DND-41 (cell line): ENCODE results near the gene UROC1.
A peak's percentile ranks its signal among the peaks of the same experiment; 100 is the strongest.

Source experiments
- ATAC-seq: fragments of 200-7000 bp; cut with Tn5 transposase; 3 replicates; pipeline ENCODE4 v1.9.1; 2021; ENCODE audit warnings: low read depth; ENCODE audit not compliant: insufficient read depth
- DNase-seq: peaks from one replicate; pipeline ENCODE4 v3.0.0-alpha.2; 2020
- H2AFZ ChIP-seq: 2 replicates; pipeline ENCODE4 v1.6.0; 2012; ENCODE audit warnings: low read depth, low read length
- H3K27ac ChIP-seq: 2 replicates; pipeline ENCODE4 v1.5.1; 2012; ENCODE audit warnings: low read length, inconsistent platforms
- H3K27me3 ChIP-seq: fragments of 200-600 bp; sonication (generic); 2 replicates; pipeline ENCODE4 v1.6.0; 2012; ENCODE audit warnings: low read length, mild to moderate bottlenecking, inconsistent platforms; ENCODE audit not compliant: insufficient read depth, poor library complexity
- H3K36me3 ChIP-seq: 2 replicates; pipeline ENCODE4 v1.5.1; 2012; ENCODE audit warnings: low read length, inconsistent platforms; ENCODE audit not compliant: insufficient read depth
- H3K4me1 ChIP-seq: 2 replicates; pipeline ENCODE4 v1.5.1; 2012; ENCODE audit warnings: mild to moderate bottlenecking, low read length; ENCODE audit not compliant: insufficient read depth
- H3K4me2 ChIP-seq: 2 replicates; pipeline ENCODE4 v1.6.0; 2012; ENCODE audit warnings: mild to moderate bottlenecking, moderate library complexity, low read length, inconsistent platforms; ENCODE audit not compliant: insufficient read depth
- H3K4me3 ChIP-seq, 2 experiments: fragments of 200-600 bp in 1 of 2; shearing (Covaris generic) in 1 of 2; 2 replicates each; pipeline ENCODE4 v1.5.1; 2012 to 2016; ENCODE audit warnings: inconsistent platforms in 2 of 2, low read length in 2 of 2, mild to moderate bottlenecking in 2 of 2, low read depth in 1 of 2, moderate library complexity in 1 of 2
- H3K79me2 ChIP-seq: 2 replicates; pipeline ENCODE4 v1.6.0; 2012; ENCODE audit warnings: low read length, inconsistent platforms; ENCODE audit not compliant: insufficient read depth
- H3K9ac ChIP-seq: 2 replicates; pipeline ENCODE4 v1.6.0; 2012; ENCODE audit warnings: low read depth, mild to moderate bottlenecking, inconsistent platforms, low read length, moderate library complexity
- H3K9me3 ChIP-seq: 2 replicates; pipeline ENCODE4 v1.5.1; 2012; ENCODE audit warnings: low read length, moderate library complexity, mild to moderate bottlenecking, inconsistent platforms; ENCODE audit not compliant: insufficient read depth, severe bottlenecking
- H4K20me1 ChIP-seq: 2 replicates; pipeline ENCODE4 v1.6.0; 2012; ENCODE audit warnings: low read length; ENCODE audit not compliant: insufficient read depth
- CTCF ChIP-seq: IDR thresholded peaks from 2 replicates; pipeline ENCODE4 v1.5.1; 2012; ENCODE audit warnings: borderline replicate concordance, low read length, moderate library complexity, mild to moderate bottlenecking; ENCODE audit not compliant: poor library complexity, severe bottlenecking; ENCODE audit errors: extremely low read depth
- EZH2 ChIP-seq: IDR thresholded peaks from 3 replicates; pipeline ENCODE4 v1.6.1; 2012; ENCODE audit warnings: borderline replicate concordance, low read depth, mild to moderate bottlenecking, moderate library complexity, low read length, inconsistent platforms; ENCODE audit not compliant: severe bottlenecking

The UROC1 gene

GRCh38 chr3:126496894-126497850 is 20.4 kb downstream of the UROC1 start:
- Histone ChIP-seq H3K27me3 (peaks cover 3% of the 10 kb centered on the region), H2AFZ (no peak overlapping the region), H3K27ac (peak overlapping the region; percentile 62), H3K9me3 (no peaks in the 10 kb centered on the region), H3K36me3 (no peaks in the 10 kb centered on the region), H3K9ac (no peak overlapping the region; the same call in 1 of the 2 replicates), H3K4me3 (no peak overlapping the region), H3K4me1 (peaks cover 71% of the 10 kb centered on the region), H3K4me2 (no peak overlapping the region), H3K79me2 (no peaks in the 10 kb centered on the region), H4K20me1 (0 out of 2 replicates have a peak, but pooled peaks cover 4% of the 10 kb centered on the region)
- no peak for TF ChIP-seq CTCF
- no peak for TF ChIP-seq EZH2
- ATAC-seq (peak; percentile 18; the same call in 1 of the 3 replicates), DNase-seq (peak; percentile 35)

DNA sequence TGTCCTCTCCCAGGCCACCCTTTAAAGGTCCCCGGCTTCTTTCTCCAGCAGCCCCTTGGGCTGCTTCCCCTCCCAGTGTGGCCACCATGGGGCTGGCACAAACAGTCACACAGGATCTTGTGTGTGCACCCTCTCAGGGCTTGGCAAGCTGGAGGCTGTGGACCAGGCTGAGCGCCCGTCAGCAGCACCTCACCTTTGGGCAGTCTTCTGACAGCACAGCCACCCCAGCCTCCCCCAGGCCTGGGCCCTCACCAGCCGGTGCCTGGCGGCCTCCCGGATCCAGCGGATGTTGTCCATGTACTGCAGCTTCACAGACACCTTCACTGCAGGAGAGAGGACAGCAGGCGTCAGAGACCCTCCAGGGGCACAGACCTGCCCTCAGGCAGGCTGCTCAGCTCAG is 21.8 kb downstream of the UROC1 start:
- Histone ChIP-seq H3K27ac (peak overlapping the region; percentile 64), H4K20me1 (0 out of 2 replicates have a peak, but pooled peaks cover 4% of the 10 kb centered on the region), H3K79me2 (no peaks in the 10 kb centered on the region), H3K9me3 (no peaks in the 10 kb centered on the region), H3K36me3 (no peaks in the 10 kb centered on the region), H3K4me1 (peaks cover 75% of the 10 kb centered on the region), H3K4me2 (no peak overlapping the region), H3K4me3 (no peak overlapping the region), H2AFZ (no peak overlapping the region), H3K27me3 (peaks cover 3% of the 10 kb centered on the region), H3K9ac (no peak overlapping the region; the same call in 1 of the 2 replicates)
- ATAC-seq = no peak
- TF ChIP-seq EZH2 (no peak), CTCF (no peak)
- DNase-seq = no peak

GRCh38 chr3:126494970-126495230 is 22.7 kb downstream of the UROC1 start:
- Histone ChIP-seq H3K9me3 (no peaks in the 10 kb centered on the region), H3K27ac (peak overlapping the region; percentile 78), H3K9ac (peak overlapping the region; percentile 43), H3K4me3 (peak overlapping the region in 1 of 2 experiments; percentile 50; a peak in 2 of 4 replicates), H3K79me2 (no peaks in the 10 kb centered on the region), H2AFZ (peak overlapping the region; percentile 54; the same call in 1 of the 2 replicates), H3K4me2 (peak overlapping the region; percentile 69), H3K36me3 (no peaks in the 10 kb centered on the region), H3K4me1 (peaks cover 75% of the 10 kb centered on the region), H3K27me3 (peaks cover 3% of the 10 kb centered on the region), H4K20me1 (0 out of 2 replicates have a peak, but pooled peaks cover 4% of the 10 kb centered on the region)
- ATAC-seq (no peak), DNase-seq (no peak)
- no peak for TF ChIP-seq CTCF
- no peak for TF ChIP-seq EZH2
